CD4-positive, alpha-beta T cell treated with Interleukin-15 for 4 hours (primary cell): ENCODE results near the gene NBPF1.
"Not testable (repeated sequence)": the region's sequence is repeated elsewhere in the genome, so short reads cannot be mapped to it uniquely, and the experiment has no call there.

ENCODE experiments used
- DNase-seq: peaks from one replicate; pipeline ENCODE4 v3.0.0-alpha.2; 2020; ENCODE audit warnings: low spot score

Gene NBPF1

DNA sequence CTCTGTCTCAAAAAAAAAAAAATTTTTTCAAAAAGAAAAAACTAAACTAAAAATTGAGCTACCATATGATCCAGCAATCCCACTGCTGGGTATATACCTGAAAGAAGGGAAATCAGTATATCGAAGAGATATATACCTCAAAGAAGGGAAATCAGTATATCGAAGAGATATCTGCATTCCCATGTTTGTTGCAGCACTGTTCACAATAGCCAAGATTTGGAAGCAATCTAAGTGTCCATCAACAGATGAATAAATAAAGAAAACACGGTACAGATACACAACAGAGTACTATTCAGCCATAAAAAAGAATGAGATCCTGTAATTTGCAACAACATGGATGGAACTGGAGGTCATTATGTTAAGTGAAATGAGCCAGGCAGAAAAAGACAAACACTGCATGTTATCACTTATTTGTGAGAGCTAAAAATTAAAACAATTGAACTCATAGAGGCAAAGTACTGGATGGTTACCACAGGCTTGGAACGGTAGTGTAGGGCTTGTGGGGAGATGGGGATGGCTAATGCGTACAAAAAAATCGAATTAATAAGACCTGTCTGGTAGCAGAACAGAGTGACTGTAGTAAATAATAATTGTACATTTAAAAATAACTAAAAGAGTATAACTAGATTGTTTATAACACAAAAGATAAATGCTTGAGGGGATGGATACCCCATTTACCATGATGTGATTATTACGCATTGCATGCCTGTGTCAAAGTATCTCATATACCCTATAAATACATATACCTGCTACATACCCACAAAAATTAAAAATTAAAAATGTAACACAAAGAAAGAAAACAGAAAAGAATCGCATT lies 28.0 kb upstream of the NBPF1 start:
- not testable (repeated sequence) for DNase-seq

DNA sequence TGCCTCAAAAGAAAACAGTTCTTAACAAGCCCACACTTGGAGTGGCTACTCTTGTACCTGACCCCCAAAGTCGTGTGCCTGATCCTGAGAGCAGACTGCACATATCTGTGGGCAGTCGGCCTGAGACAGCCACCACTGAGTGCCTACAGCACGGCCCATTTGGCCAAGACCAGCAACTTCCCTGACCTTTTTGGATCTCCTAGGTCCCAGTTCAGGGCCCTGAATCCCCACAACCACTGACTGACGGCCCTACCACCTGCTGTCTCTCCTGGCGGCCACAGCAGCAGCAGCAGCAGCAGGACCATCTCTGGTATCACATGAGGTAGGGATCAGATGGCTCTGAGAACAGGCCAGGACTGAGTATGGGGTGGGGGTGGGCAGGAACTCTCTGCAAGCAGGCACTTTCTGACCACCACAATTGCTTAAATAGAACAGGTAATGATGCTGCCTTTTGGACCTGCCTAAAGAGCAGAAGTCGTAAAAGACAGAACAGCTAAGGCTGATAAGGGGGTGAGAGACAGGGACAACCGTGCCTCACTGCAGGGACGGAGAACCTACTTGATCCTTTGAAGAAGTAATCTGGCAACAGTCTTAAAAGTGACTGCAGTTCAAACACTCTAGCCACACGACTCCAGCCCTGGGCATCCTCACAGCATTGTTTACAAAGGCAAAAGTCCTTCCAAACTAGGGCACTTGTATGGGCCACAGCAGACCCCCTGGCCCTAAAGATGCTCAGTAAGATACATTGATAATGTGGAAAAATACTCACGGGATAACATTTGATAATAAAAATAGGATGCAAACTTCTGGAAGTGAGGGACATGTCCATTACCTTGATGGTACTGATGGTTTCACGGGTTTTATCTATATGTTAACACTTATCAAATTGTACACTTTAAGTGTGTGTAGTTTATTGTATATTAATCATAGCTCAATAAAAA lies 26.0 kb upstream of the NBPF1 start:
- not testable (repeated sequence) for DNase-seq

DNA sequence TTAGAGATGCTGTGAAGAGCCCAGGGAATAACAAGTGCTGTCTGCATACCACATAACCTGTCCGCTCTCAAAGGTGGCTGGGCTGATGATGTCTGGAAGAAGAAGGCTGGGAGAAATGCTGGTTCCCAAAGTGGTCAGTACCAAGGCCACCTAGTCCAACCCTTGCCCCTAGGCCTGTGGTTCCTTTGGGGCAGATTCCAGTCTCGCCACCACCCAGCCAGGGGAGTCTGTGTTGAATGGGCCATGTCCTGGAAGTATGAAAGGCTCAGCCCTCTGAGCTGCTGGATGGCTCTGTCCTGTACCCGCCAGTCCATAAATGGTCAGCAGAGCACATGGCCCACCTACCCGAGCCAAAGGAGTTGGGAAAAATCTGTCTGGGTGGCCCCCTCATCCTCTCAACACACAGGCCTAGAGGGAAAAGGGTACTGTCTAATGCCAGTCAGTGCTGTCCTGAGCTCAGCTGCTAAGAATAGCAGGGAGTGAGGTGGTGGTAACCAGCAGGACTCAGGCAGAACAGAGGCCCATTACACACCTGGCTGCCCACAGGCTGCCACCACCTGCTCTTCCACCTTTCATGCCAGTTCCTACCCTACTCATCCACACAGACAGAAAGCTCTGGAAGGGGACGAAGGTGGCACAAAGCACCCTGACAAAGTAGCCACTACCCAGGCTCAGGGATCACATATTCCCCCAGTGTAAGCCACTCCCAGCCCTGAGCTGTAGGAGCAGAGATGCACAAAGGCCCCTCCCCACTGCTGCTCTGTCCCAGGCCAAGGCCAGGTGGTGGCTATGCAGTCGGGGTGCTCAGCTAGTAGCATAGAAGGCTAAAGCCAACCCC lies 24.8 kb upstream of the NBPF1 start:
- not testable (repeated sequence) for DNase-seq

DNA sequence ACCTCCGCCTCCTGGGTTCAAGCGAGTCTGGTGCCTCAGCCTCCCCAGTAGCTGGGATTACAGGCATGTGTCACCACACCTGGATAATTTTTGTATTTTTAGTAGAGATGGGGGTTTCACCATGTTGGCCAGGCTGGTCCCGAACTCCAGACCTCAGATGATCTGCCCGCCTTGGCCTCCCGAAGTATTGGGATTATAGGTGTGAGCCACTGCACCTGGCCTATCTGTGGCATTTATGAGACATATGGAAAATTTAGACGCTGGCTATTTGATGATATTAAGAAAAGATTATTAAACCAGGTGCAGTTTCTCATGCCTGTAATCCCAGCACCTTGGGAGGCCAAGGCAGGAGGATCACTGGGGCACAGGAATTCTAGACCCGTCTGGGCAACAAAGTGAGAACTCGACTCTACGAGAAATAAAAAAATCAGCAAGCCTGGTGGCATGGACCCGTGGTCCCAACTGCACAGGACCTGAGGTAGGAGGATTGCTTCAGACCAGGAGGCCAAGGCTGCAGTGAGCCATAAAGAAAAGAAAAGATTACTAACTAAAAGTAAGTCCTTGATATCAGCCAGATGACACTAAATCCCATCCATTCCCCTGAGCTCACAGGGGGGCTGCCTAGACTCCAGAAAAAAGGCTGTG lies 23.3 kb upstream of the NBPF1 start:
- not testable (repeated sequence) for DNase-seq

DNA sequence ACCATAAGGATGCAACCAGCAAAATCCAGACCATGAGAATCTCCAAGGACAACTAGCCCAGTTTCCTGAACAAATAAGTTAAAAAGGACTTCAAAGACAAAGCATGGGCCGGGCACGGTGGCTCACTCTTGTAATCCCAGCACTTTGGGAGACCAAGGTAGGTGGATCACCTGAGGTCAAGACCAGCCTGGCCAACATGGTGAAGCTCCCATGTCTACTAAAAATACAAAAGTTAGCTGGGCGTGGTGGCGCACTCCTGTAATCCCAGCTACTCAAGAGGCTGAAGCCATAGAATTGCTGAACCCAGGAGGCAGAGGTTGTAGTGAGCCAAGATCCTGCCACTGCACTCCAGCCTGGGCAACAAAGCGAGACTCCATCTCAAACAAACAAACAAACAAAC lies 22.6 kb upstream of the NBPF1 start:
- DNase-seq = not testable (repeated sequence)

DNA sequence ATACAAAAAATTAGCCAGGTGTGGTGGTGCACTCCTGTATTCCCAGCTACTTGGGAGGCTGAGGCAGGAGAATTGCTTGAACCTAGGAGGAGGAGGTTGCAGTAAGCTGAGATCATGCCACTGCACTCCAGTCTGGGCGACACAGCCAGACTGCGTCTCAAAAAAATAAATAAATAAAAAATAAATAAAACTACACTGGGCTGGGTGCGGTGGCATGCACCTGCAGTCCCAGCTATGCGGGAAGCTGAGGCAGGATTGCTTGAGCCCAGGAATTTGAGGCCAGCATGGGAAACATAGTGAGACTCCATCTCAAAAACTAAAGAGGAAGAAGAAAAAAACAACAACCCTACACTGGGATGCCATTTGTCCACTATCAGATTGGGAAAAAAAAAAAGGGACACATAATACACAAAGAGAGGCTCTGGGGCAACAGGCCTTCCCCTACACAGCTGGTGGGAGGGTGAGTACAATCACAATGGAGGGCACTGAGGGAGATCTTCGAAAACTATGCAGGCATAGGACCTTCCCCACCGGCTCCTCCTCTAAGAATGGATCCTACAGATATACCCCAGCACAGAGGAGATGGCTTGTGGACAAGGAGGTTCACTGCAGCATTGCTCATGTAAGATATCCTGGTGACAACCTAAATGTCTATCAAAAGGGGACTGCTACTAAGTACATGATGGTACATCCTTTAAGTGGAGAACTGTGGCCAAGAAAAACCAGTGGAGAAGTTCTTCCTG lies 20.3 kb upstream of the NBPF1 start:
- DNase-seq = not testable (repeated sequence)

DNA sequence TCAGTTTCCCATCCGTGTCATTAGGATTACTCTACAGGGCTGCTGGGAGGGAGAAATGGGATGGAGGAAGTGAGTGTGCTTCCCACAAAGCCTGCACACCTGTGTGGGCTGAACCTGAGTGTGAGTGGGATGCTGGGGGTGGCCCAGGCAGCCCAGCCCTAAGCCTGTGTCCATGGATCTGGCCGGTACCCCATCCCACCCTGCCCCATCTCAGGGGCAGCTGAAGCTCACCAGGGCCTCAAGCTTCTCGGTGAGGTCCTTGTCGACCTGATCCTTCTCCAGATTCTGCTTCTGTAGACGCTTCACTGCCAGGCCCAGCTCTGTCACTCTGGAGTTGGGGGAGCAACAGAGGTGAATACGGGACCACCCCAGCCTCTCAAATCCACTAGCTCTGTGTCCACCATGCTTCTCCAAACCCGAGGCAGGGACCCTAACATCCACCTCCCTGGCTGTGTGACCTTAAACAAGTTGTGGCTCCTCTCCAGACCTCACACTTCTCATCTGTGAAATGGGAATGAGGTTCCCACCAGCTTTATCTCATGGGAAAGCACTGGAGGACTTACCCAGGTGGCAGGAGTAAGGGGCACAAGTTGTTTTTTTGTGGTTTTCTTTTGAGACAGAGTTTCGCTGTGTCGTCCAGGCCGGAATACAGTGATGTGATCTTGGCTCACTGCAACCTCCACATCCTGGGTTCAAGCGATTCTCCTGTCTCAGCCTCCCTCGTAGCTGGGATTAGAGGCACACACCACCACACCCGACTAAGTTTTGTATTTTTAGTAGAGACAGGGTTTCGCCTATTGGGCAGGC lies 18.9 kb upstream of the NBPF1 start:
- DNase-seq = not testable (repeated sequence)

DNA sequence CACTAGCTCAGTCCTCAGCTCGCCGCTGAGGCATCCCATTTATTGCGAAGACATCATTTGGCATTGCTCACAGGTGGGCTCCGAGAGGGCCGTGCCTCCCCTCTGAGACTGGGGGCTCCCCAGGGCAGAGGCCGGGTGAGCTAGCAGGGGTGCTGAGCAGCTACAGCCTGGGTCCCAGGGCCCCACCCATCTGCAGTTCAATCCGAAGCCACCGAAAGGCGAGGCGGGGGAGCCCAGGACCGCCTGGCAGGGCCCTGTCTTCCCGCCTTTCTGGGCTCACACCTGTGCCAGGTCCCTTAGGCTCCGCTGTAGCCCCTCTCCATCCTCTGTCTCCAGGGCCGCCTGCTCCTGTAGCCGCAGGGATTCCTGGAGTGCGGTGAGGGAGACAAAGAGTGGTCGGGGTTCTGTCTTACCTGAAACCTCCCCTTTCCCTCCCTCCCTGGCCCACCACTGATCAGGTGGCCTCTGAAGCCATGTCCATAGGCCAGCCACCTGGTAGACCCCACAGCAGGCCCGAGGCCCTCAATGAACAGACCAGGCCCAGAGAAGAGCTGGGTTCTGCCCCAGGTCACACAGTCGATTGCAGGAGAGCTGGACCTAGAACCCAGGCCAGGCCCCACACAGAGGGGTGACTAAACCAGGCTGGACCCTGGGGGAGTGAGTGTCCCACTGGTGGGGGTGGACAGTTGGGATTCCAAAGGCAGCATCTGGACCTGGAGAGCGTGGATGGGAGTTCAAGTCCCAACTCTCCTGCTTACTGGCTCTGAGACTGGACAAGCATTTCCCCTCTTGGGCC lies 18.1 kb upstream of the NBPF1 start:
- no peak for DNase-seq

DNA sequence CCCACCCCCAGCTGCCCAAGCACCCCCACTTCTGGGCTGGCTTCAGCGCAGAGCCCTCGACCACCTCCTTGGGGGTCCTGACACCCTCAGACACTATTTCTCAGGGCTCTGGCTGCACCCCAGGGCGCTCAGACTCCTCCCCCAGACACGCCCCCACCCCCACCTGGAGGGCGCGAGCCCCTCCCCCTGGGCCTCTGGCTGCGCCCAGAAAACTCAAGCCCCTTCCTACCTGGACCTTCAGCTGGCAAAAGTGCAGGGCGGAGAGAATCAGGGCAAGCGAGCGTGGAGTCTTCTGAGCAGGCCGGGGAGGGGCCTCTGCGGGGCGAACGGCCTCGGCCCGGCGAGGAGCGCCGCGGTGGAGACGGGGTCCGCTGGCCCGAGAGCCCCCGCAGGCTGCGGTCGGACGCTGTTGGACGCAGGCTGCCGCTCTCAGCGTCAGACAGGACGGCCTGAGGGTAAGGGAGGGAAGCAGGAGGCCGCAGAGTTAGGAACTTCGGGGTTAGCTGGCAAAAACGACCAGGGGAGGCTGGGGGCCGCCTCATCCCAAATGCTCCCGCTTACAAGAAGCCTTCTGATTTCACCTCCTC lies 17.4 kb upstream of the NBPF1 start:
- no peak for DNase-seq

DNA sequence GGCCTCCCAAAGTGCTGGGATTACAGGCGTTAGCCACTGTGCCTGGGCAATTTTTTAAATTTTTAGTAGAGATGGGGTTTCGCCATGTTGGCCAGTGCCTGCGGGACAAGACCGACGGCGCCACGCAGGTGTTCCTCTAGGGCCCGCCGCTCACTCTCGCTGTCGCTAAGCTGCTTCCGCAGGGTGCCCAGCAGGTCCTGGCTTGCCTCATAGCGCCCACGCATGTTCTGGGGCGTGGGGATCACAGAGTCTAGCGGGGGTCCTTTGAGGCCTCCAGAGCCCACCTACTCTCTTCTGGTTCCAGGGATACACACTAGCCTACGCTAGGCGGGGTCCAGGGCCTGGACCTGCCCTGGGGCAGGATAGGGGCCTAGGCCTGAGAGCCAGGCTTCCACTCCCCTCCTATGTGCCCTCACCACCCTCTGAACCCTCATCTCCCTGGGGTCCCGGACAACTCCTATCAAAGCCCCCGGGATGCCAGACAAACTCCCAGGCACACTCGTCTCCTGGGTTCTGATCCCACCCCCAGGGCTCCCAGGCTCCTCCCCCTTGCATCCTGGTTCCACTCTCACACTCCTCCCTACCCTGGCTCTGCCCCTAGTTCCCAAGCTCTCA lies 16.7 kb upstream of the NBPF1 start:
- not testable (repeated sequence) for DNase-seq

DNA sequence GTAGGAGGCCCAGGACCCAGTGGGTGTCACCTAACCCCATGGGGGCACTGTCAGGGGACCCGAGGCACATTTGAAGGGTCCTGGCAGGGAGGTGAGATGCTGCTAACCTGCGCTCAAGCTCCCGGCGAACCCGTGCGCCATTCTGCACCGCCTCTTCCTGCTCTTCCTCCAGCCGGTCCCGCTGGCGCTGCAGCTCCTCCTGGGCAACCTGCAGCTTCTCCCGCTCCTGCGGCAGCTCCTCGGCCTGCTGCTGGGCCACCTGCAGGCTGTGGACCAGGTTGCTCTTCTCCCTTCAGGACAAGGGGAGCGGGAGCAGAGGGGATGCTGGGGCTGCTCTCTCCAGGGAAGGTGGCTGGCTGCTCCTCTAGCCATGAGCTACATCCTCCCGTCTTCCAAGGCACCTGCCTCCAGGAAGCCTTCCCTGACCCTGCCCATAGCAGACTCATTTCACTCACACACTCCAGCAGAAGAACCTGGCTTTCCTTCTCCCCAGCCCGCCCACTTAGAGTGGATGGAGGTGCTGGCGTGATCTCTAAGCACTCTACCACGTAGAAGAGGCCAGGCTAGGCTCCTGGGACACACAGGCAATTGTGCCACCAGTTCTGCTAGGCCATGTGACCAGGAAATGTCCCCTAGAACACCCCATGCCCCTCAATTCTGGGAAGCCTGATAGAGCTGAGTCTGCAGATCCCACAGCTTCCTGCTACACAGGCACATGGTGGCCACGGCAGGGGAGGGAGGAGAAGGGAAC lies 15.2 kb upstream of the NBPF1 start:
- no peak for DNase-seq

DNA sequence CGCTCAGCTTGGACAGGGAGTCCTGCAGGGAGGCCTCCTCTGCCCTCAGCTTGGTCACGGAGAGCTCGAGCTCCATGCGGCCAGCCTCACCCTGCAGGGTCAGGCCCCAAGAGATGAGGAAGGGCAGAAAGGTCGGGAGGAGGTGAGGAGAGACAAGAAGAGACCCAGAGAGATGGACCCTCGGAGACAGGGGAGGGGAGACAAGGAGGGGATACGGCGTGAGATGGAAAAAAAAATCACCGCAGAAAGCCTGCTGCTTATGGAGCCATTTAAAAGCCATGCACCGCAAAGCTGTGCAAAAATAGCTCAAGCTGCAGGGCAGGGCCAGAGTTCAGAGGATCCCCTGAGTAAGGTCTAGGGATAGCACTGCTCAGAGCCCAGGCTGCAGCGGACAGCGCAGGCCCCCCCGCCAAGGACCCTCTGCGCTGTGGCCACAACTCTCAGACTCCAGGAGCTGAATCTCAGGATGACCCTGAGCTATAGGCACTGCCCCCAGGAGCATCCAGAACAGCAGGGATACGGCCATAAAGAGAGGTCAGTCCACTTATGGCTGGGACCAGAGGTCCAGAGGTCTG lies 13.1 kb upstream of the NBPF1 start:
- DNase-seq = not testable (repeated sequence)

DNA sequence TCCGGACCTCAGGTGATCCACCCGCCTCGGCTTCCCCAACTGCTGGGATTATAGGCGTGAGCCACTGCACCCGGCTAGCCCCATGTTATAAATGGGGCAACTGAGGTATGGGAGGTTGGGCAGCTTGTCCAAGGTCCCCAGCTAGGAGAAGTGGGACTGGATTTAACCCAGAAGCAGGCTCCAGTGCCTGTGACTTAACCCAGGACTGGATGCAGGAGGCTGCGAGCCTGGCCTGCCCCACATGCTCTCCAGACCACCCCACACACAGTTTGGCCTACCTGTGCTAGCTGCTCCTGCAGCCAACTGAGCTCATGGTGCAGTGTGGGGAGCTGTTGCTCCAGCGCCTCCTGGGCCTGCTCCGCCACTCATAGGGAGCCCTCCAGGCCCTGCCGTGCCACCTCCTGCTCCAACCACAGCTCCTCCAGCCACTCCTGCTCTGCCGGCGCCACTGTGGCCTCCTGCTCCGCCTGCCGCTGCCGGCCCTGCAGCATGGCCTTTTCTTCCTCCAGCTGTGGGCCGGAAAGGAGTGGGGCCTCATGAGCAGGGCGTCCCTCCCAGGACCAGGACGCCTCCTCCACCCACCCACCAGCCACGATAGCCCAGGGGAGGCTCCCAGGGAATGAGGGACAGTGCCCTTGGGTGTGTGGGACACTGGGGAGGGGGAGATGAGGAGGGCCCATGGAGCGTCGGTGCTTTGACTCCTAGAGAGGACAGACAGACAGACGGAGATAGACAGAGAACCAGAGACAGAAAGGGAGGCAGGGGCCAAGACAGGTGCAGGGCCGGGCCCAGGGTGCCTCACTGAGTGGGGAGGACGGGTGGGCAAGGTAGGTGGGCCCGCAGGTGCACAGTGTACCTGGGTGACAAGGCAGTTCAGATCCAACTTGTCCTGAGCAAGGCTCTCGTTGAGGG lies 12.4 kb upstream of the NBPF1 start:
- DNase-seq = no peak

DNA sequence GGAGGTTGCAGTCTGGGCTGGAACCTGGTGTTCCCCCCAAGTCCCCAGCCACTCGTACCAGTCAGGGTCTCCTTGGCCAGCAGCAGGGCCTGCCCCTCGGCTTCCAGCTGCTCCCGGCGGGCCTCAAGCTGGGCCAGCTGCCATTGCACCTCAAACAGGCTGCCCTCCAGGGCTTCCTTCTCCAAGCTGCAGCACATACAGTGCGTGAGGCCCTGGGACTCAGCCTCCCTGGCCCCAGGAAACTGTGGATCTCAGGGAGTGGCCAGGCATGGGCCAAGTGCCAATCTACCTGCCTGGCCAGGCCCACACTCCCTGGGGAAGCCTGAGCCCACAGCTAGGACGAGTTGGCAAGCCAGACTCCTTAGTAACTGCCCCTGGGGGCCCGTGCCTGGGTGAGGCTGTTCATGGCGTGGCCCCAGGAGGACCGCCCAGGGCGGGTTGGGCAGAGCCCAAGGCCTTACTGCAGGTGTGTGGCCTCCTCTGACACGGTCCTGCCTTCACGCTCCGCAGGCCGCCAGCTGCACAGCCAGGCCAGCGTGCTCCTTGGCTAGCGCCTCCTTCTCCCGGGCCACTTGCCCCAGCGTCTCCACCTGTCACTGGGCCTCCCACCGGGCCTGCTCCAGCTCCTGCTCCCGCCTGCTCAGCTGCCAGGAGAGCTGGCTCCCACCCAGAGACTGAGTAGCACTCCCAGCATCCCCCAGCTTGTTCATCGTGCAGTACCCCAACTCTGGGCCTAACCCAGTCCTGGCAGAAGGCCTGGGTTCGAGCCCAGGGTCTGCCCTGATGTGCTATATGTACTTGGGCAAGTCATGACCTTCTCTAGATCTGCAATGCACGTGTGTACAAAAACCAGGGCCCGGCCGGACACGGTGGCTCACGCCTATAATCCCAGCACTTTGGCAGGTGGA lies 10.7 kb upstream of the NBPF1 start:
- not testable (repeated sequence) for DNase-seq

DNA sequence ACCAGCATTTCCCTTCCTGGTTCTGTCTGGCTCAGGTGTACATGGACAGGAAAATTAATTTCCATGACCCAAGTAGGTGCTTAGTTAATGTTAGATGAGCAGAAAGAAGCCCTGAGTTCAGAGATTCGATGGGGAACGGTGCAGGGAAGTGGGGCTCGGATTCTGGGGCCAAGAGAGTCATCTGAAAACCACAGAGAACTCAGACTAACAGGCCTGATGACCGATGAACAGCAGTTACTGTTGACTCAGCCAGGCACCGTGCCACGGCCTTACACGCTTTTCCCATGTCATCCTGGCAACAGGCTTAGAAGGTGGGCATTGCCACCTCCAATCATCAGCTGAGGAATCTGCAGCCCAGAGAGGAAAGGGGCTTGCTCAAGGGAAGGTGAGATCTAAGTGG lies 10.0 kb upstream of the NBPF1 start:
- not testable (repeated sequence) for DNase-seq
